Measurements from ENCODE around the gene DNAH7. TPM values are rescaled to one million over a fixed set of nuclear protein-coding genes. Genes with fewer than 3 reads are reported as not detected.

Gene DNAH7
- total and polyA plus RNA-seq, 2 donors (not counting 1 experiment from before 2014, with no cell fraction given) = 0.37 to 0.99 TPM

GRCh38 chr2:195967336-195967735, 101.3 kb downstream of the DNAH7 start:
- Histone ChIP-seq H3K4me3 (replicated peaks in 1 of 4; ENCODE audit: control extremely low read depth in 1 of 4, insufficient read depth in 1 of 4, low read depth in 3 of 4, low read length in 4 of 4) (no peak overlapping the region), H3K27ac (ENCODE audit: insufficient read depth, low read length) (no peak overlapping the region), H3K36me3 (ENCODE audit: control insufficient read depth, insufficient read depth, low read length) (no peaks in the 10 kb centered on the region), H3K4me1 (ENCODE audit: control insufficient read depth, extremely low read depth, insufficient read depth, low read length) (no peaks in the 10 kb centered on the region), H3K27me3 (ENCODE audit: control insufficient read depth, insufficient read depth, low read length) (no peaks in the 10 kb centered on the region), H3K4me2 (ENCODE audit: extremely low read depth, insufficient read depth, low read length) (no peak overlapping the region), H3K79me2 (ENCODE audit: control insufficient read depth, insufficient read depth, low read length) (no peaks in the 10 kb centered on the region), H3K9ac (ENCODE audit: insufficient read depth, low read length) (no peak overlapping the region), H2AFZ (ENCODE audit: low read length) (no peak overlapping the region), H4K20me1 (ENCODE audit: control insufficient read depth, extremely low read depth, insufficient read depth, low read length) (no peaks in the 10 kb centered on the region), H3K9me3 (ENCODE audit: control insufficient read depth, insufficient read depth, low read depth, low read length) (no peaks in the 10 kb centered on the region)
- TF ChIP-seq EZH2 (IDR thresholded peaks at IDR 0.05; ENCODE audit: low read length, missing control alignments) (no peak), CTCF (conservative IDR thresholded peaks at IDR 0.05 in 1 of 2, IDR thresholded peaks at IDR 0.05 in 1 of 2; ENCODE audit: low read depth in 1 of 2, low read length in 2 of 2) (no peak)
- DNase-seq (ENCODE audit: low read depth in 2 of 2) = peak in 1 of 2 donors; percentile 2

GRCh38 chr2:195961873-195962272, 106.8 kb downstream of the DNAH7 start:
- no peaks in the 10 kb centered on the region for H3K4me1 ChIP-seq (ENCODE audit: control insufficient read depth, extremely low read depth, insufficient read depth, low read length)
- no peaks in the 10 kb centered on the region for H3K9me3 ChIP-seq (ENCODE audit: control insufficient read depth, insufficient read depth, low read depth, low read length)
- no peak overlapping the region for H3K4me3 ChIP-seq (replicated peaks in 1 of 4; ENCODE audit: control extremely low read depth in 1 of 4, insufficient read depth in 1 of 4, low read depth in 3 of 4, low read length in 4 of 4)
- H2AFZ ChIP-seq (ENCODE audit: low read length) = no peak overlapping the region
- no peaks in the 10 kb centered on the region for H3K27me3 ChIP-seq (ENCODE audit: control insufficient read depth, insufficient read depth, low read length)
- no peak for TF ChIP-seq EZH2 (IDR thresholded peaks at IDR 0.05; ENCODE audit: low read length, missing control alignments)
- TF ChIP-seq CTCF (conservative IDR thresholded peaks at IDR 0.05 in 1 of 2, IDR thresholded peaks at IDR 0.05 in 1 of 2; ENCODE audit: low read depth in 1 of 2, low read length in 2 of 2) = no peak
- H3K79me2 ChIP-seq (ENCODE audit: control insufficient read depth, insufficient read depth, low read length) = no peaks in the 10 kb centered on the region
- H3K36me3 ChIP-seq (ENCODE audit: control insufficient read depth, insufficient read depth, low read length) = no peaks in the 10 kb centered on the region
- no peak overlapping the region for H3K4me2 ChIP-seq (ENCODE audit: extremely low read depth, insufficient read depth, low read length)
- no peak overlapping the region for H3K27ac ChIP-seq (ENCODE audit: insufficient read depth, low read length)
- H4K20me1 ChIP-seq (ENCODE audit: control insufficient read depth, extremely low read depth, insufficient read depth, low read length) = no peaks in the 10 kb centered on the region
- H3K9ac ChIP-seq (ENCODE audit: insufficient read depth, low read length) = no peak overlapping the region
- no peak for DNase-seq (ENCODE audit: low read depth in 2 of 2)

GRCh38 chr2:195959341-195959740, 109.3 kb downstream of the DNAH7 start:
- Histone ChIP-seq H3K4me1 (ENCODE audit: control insufficient read depth, extremely low read depth, insufficient read depth, low read length) (no peaks in the 10 kb centered on the region), H3K36me3 (ENCODE audit: control insufficient read depth, insufficient read depth, low read length) (no peaks in the 10 kb centered on the region), H3K4me3 (replicated peaks in 1 of 4; ENCODE audit: control extremely low read depth in 1 of 4, insufficient read depth in 1 of 4, low read depth in 3 of 4, low read length in 4 of 4) (no peak overlapping the region), H2AFZ (ENCODE audit: low read length) (no peak overlapping the region), H3K27me3 (ENCODE audit: control insufficient read depth, insufficient read depth, low read length) (no peaks in the 10 kb centered on the region), H3K27ac (ENCODE audit: insufficient read depth, low read length) (no peak overlapping the region), H4K20me1 (ENCODE audit: control insufficient read depth, extremely low read depth, insufficient read depth, low read length) (no peaks in the 10 kb centered on the region), H3K9ac (ENCODE audit: insufficient read depth, low read length) (no peak overlapping the region), H3K79me2 (ENCODE audit: control insufficient read depth, insufficient read depth, low read length) (no peaks in the 10 kb centered on the region), H3K9me3 (ENCODE audit: control insufficient read depth, insufficient read depth, low read depth, low read length) (no peaks in the 10 kb centered on the region), H3K4me2 (ENCODE audit: extremely low read depth, insufficient read depth, low read length) (no peak overlapping the region)
- TF ChIP-seq CTCF (conservative IDR thresholded peaks at IDR 0.05 in 1 of 2, IDR thresholded peaks at IDR 0.05 in 1 of 2; ENCODE audit: low read depth in 1 of 2, low read length in 2 of 2) (no peak), EZH2 (IDR thresholded peaks at IDR 0.05; ENCODE audit: low read length, missing control alignments) (no peak)
- DNase-seq (ENCODE audit: low read depth in 2 of 2) = no peak

All from fibroblast of lung (primary cell).